Loucy (cell line): Measurements from ENCODE around the gene C3orf49.

Experiments used
- EZH2phosphoT487 ChIP-seq: fragments of 200-600 bp; IDR thresholded peaks from 2 replicates; pipeline ENCODE4 v1.6.1; 2018; ENCODE audit warnings: antibody characterized with exemption, mild to moderate bottlenecking, moderate library complexity, borderline replicate concordance
- TF ChIP-seq, protein P1 (sequence below): fragments of 200-600 bp; sonication (generic); conservative IDR thresholded peaks from 2 replicates; pipeline ENCODE4 v1.5.1; 2014; ENCODE audit warnings: mild to moderate bottlenecking, antibody characterized with exemption, low read length

DNA sequence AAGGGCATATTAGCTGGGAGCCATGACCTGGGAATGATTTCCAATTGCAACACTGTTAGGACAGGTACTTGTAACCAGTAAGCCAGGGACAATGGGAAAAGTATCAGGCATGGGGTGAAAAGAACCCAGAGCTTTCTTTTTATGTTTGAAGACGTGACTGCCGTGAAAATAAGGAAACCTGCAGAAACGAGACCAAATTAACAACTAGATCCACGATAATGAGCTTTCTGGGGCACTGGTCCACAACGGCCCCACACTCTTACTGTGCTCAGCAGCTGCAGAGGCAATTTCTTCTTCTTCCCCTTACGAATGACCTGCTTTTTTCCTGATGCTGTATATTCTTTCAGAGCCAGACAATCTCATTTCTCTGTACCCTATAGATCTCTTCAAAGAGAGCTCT, 11.4 kb downstream of the C3orf49 start:
- TF ChIP-seq, protein P1, sequence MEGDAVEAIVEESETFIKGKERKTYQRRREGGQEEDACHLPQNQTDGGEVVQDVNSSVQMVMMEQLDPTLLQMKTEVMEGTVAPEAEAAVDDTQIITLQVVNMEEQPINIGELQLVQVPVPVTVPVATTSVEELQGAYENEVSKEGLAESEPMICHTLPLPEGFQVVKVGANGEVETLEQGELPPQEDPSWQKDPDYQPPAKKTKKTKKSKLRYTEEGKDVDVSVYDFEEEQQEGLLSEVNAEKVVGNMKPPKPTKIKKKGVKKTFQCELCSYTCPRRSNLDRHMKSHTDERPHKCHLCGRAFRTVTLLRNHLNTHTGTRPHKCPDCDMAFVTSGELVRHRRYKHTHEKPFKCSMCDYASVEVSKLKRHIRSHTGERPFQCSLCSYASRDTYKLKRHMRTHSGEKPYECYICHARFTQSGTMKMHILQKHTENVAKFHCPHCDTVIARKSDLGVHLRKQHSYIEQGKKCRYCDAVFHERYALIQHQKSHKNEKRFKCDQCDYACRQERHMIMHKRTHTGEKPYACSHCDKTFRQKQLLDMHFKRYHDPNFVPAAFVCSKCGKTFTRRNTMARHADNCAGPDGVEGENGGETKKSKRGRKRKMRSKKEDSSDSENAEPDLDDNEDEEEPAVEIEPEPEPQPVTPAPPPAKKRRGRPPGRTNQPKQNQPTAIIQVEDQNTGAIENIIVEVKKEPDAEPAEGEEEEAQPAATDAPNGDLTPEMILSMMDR, result no peak
- no peak for TF ChIP-seq EZH2phosphoT487
